Measurements from ENCODE around the gene HAO1.

HAO1 gene

DNA sequence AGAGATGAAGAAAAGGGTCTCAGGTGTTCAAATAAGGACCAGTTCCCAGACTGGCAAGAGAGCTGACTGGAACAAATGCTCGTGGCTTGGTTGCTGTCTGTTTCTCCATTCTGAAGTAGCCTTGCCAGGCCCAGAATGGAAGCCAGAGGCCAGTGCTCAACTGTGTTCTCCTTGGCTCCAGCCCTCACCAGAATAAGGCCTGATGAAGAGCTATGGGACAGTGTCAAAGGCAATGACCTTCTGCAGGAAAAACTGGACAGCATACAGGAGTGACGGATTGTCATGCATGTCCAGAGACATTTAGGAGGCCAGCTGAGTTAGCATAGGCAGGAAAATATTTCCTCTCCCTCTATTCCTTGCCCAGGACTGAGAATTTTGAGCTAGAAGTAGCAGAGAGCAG, 72.2 kb downstream of the HAO1 start:
- no peak overlapping the region for H2BK15ac ChIP-seq (ENCODE audit: low read depth, poor library complexity, severe bottlenecking)
- WGBS: 55% methylated on average over 1 of the region's 2 CpGs

DNA sequence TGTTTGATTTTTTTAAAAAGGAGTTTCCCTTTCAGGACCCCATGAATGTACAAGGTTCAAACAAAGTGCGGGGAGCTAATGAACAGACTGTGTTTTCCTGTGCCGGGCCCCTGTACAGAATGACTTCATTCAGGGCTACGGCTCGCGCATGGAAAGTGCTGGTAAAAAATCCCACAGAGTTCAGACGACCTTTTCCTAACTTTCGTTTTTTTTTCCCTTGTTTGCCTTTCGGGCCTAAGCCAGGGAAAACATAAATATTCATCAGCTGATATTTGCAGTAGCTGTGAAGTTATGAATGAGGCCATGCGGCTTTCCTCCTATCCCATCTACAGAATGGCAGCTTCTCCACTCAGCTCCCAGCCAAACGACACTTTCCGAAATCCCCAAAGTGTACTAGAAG, 74.0 kb downstream of the HAO1 start:
- Histone ChIP-seq H2BK120ac (ENCODE audit: low read depth, low read length) (no peak overlapping the region), H3K79me1 (replicated peaks; ENCODE audit: low read length, poor library complexity, severe bottlenecking) (no peaks in the 10 kb centered on the region), H3K4me1 (ENCODE audit: control insufficient read depth, insufficient read depth, low read depth, low read length) (no peaks in the 10 kb centered on the region), H3K36me3 (ENCODE audit: control insufficient read depth in 1 of 2, insufficient read depth in 2 of 2, low read depth in 1 of 2, low read length in 2 of 2) (no peaks in the 10 kb centered on the region), H3K23ac (ENCODE audit: low read length in 2 of 2) (no peak overlapping the region), H3K4me3 (ENCODE audit: insufficient read depth in 1 of 2, low read depth in 1 of 2, low read length in 2 of 2) (no peak overlapping the region), H2BK12ac (ENCODE audit: low read length in 2 of 2) (no peak overlapping the region), H2BK15ac (ENCODE audit: low read depth, poor library complexity, severe bottlenecking) (no peak overlapping the region), H3K27ac (ENCODE audit: low read length, poor library complexity, severe bottlenecking) (no peak overlapping the region), H3K9ac (ENCODE audit: low read length) (peak overlapping the region; percentile 36), H3K4me2 (ENCODE audit: low read length, poor library complexity, severe bottlenecking) (no peak overlapping the region), H2AK5ac (ENCODE audit: low read length, severe bottlenecking) (no peak overlapping the region), H3K4ac (ENCODE audit: low read depth in 1 of 2, low read length in 2 of 2) (no peak overlapping the region), H3K14ac (ENCODE audit: low read length in 2 of 2) (no peak overlapping the region), H2AFZ (ENCODE audit: low read depth, low read length) (no peak overlapping the region), H3K9me3 (ENCODE audit: control insufficient read depth, low read length) (no peaks in the 10 kb centered on the region), H2BK5ac (ENCODE audit: low read depth, low read length, poor library complexity, severe bottlenecking) (no peak overlapping the region), H3K18ac (ENCODE audit: low read depth in 1 of 2, low read length in 2 of 2) (no peak overlapping the region), H4K8ac (ENCODE audit: low read length) (no peak overlapping the region), H4K91ac (ENCODE audit: low read length) (no peak overlapping the region), H3K27me3 (ENCODE audit: control insufficient read depth in 1 of 2, insufficient read depth in 1 of 2, low read length in 2 of 2) (no peaks in the 10 kb centered on the region)
- 86% methylated on average over 9 of the region's 11 CpGs for WGBS
- DNase-seq: no peak

More for the DNA sequence above, 72.2 kb downstream of the HAO1 start:
- no peak overlapping the region for H2BK5ac ChIP-seq (ENCODE audit: low read depth, low read length, poor library complexity, severe bottlenecking)
- H3K14ac ChIP-seq (ENCODE audit: low read length in 2 of 2): no peak overlapping the region
- no peak overlapping the region for H3K23ac ChIP-seq (ENCODE audit: low read length in 2 of 2)
- H3K4me3 ChIP-seq (ENCODE audit: insufficient read depth in 1 of 2, low read depth in 1 of 2, low read length in 2 of 2): no peak overlapping the region
- H4K91ac ChIP-seq (ENCODE audit: low read length): no peak overlapping the region
- H3K9me3 ChIP-seq (ENCODE audit: control insufficient read depth, low read length): no peaks in the 10 kb centered on the region
- no peaks in the 10 kb centered on the region for H3K4me1 ChIP-seq (ENCODE audit: control insufficient read depth, insufficient read depth, low read depth, low read length)
- no peaks in the 10 kb centered on the region for H3K79me1 ChIP-seq (replicated peaks; ENCODE audit: low read length, poor library complexity, severe bottlenecking)
- no peak overlapping the region for H3K9ac ChIP-seq (ENCODE audit: low read length)
- no peak overlapping the region for H4K8ac ChIP-seq (ENCODE audit: low read length)
- H3K36me3 ChIP-seq (ENCODE audit: control insufficient read depth in 1 of 2, insufficient read depth in 2 of 2, low read depth in 1 of 2, low read length in 2 of 2): no peaks in the 10 kb centered on the region
- no peak for DNase-seq
- H2AK5ac ChIP-seq (ENCODE audit: low read length, severe bottlenecking): no peak overlapping the region
- H2BK120ac ChIP-seq (ENCODE audit: low read depth, low read length): no peak overlapping the region
- H3K4ac ChIP-seq (ENCODE audit: low read depth in 1 of 2, low read length in 2 of 2): no peak overlapping the region
- H3K18ac ChIP-seq (ENCODE audit: low read depth in 1 of 2, low read length in 2 of 2): no peak overlapping the region
- no peak overlapping the region for H2BK12ac ChIP-seq (ENCODE audit: low read length in 2 of 2)
- H3K4me2 ChIP-seq (ENCODE audit: low read length, poor library complexity, severe bottlenecking): no peak overlapping the region
- H3K27ac ChIP-seq (ENCODE audit: low read length, poor library complexity, severe bottlenecking): no peak overlapping the region
- no peak overlapping the region for H2AFZ ChIP-seq (ENCODE audit: low read depth, low read length)
- H3K27me3 ChIP-seq (ENCODE audit: control insufficient read depth in 1 of 2, insufficient read depth in 1 of 2, low read length in 2 of 2): no peaks in the 10 kb centered on the region

DNA sequence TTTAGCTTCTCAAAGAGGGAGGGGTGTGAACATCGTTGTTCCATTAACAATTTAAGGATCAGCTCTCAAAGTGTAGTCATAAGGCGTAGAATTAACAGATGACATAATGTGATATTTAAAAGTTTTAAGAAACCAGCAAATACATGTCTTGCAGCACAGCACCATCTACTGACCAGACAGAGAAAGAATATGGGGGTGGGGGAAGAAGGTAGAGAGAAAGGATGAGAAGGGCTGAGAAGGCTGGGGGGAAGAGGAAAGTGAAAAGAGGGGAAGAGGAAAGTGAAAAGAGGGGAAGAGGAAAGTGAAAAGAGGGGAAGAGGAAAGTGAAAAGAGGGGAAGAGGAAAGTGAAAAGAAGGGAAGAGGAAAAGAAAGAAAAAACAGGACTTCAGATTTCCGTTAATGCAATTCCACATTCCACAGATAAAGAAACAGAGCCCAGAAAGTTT, 80.9 kb downstream of the HAO1 start:
- Histone ChIP-seq H3K27ac (ENCODE audit: low read length, poor library complexity, severe bottlenecking) (no peak overlapping the region), H3K27me3 (ENCODE audit: control insufficient read depth in 1 of 2, insufficient read depth in 1 of 2, low read length in 2 of 2) (no peaks in the 10 kb centered on the region), H2AFZ (ENCODE audit: low read depth, low read length) (no peak overlapping the region), H3K4me2 (ENCODE audit: low read length, poor library complexity, severe bottlenecking) (no peak overlapping the region), H2BK5ac (ENCODE audit: low read depth, low read length, poor library complexity, severe bottlenecking) (no peak overlapping the region), H2AK5ac (ENCODE audit: low read length, severe bottlenecking) (no peak overlapping the region), H3K14ac (ENCODE audit: low read length in 2 of 2) (no peak overlapping the region), H4K8ac (ENCODE audit: low read length) (no peak overlapping the region), H3K23ac (ENCODE audit: low read length in 2 of 2) (no peak overlapping the region), H3K36me3 (ENCODE audit: control insufficient read depth in 1 of 2, insufficient read depth in 2 of 2, low read depth in 1 of 2, low read length in 2 of 2) (no peaks in the 10 kb centered on the region), H2BK12ac (ENCODE audit: low read length in 2 of 2) (no peak overlapping the region), H3K9ac (ENCODE audit: low read length) (peak overlapping the region; percentile 67), H3K79me1 (replicated peaks; ENCODE audit: low read length, poor library complexity, severe bottlenecking) (no peaks in the 10 kb centered on the region), H3K4me1 (ENCODE audit: control insufficient read depth, insufficient read depth, low read depth, low read length) (no peaks in the 10 kb centered on the region), H2BK120ac (ENCODE audit: low read depth, low read length) (no peak overlapping the region), H3K4ac (ENCODE audit: low read depth in 1 of 2, low read length in 2 of 2) (no peak overlapping the region), H3K9me3 (ENCODE audit: control insufficient read depth, low read length) (no peaks in the 10 kb centered on the region), H2BK15ac (ENCODE audit: low read depth, poor library complexity, severe bottlenecking) (no peak overlapping the region), H4K91ac (ENCODE audit: low read length) (no peak overlapping the region), H3K18ac (ENCODE audit: low read depth in 1 of 2, low read length in 2 of 2) (no peak overlapping the region), H3K4me3 (ENCODE audit: insufficient read depth in 1 of 2, low read depth in 1 of 2, low read length in 2 of 2) (no peak overlapping the region)
- WGBS: 0% methylated on average over 1 of the region's 3 CpGs
- DNase-seq: peak; percentile 77

DNA sequence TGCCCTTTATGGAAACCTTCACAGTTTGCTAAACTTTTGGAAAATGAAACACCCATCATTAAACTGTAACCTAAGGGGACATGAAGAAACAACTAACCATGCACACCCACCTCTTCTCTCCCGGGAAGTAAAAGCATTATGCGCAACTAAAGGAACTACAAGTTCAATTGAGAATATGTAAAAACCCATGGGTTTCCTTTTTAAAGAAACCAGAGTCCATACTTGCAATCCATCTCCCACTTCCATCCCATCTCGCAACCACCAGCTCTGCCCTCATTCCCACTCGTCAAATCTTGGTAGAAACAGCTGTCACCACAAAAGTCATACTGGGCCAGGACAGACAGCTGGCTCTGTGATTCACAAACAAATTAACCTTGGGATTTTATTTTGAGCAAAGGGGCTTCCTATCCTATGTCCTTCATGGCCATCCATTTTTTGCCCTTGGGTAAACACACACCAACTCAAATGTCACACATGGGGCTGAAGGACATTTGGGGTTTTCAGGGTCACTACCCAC, 81.5 kb downstream of the HAO1 start:
- Histone ChIP-seq H2BK5ac (ENCODE audit: low read depth, low read length, poor library complexity, severe bottlenecking) (no peak overlapping the region), H3K27me3 (ENCODE audit: control insufficient read depth in 1 of 2, insufficient read depth in 1 of 2, low read length in 2 of 2) (no peaks in the 10 kb centered on the region), H3K4me3 (ENCODE audit: insufficient read depth in 1 of 2, low read depth in 1 of 2, low read length in 2 of 2) (no peak overlapping the region), H2AK5ac (ENCODE audit: low read length, severe bottlenecking) (no peak overlapping the region), H3K4ac (ENCODE audit: low read depth in 1 of 2, low read length in 2 of 2) (no peak overlapping the region), H3K23ac (ENCODE audit: low read length in 2 of 2) (no peak overlapping the region), H2BK12ac (ENCODE audit: low read length in 2 of 2) (no peak overlapping the region), H3K36me3 (ENCODE audit: control insufficient read depth in 1 of 2, insufficient read depth in 2 of 2, low read depth in 1 of 2, low read length in 2 of 2) (no peaks in the 10 kb centered on the region), H3K4me1 (ENCODE audit: control insufficient read depth, insufficient read depth, low read depth, low read length) (no peaks in the 10 kb centered on the region), H2BK120ac (ENCODE audit: low read depth, low read length) (peak overlapping the region; percentile 29), H4K8ac (ENCODE audit: low read length) (no peak overlapping the region), H3K9me3 (ENCODE audit: control insufficient read depth, low read length) (no peaks in the 10 kb centered on the region), H3K18ac (ENCODE audit: low read depth in 1 of 2, low read length in 2 of 2) (no peak overlapping the region), H3K14ac (ENCODE audit: low read length in 2 of 2) (no peak overlapping the region), H4K91ac (ENCODE audit: low read length) (no peak overlapping the region), H3K27ac (ENCODE audit: low read length, poor library complexity, severe bottlenecking) (no peak overlapping the region), H3K79me1 (replicated peaks; ENCODE audit: low read length, poor library complexity, severe bottlenecking) (no peaks in the 10 kb centered on the region), H3K4me2 (ENCODE audit: low read length, poor library complexity, severe bottlenecking) (no peak overlapping the region), H2AFZ (ENCODE audit: low read depth, low read length) (no peak overlapping the region), H3K9ac (ENCODE audit: low read length) (peak overlapping the region; percentile 67), H2BK15ac (ENCODE audit: low read depth, poor library complexity, severe bottlenecking) (no peak overlapping the region)
- 73% methylated on average over 4 of the region's 4 CpGs for whole genome bisulfite sequencing
- peak; percentile 17 for DNase-seq
